GM12874 (cell line): ENCODE data around the gene GSTP1.

Experiments used
- TF ChIP-seq, protein P1 (sequence below): IDR thresholded peaks from 2 replicates; pipeline ENCODE4 v1.5.1; 2011; ENCODE audit warnings: low read depth, mild to moderate bottlenecking, control low read depth, low read length, moderate library complexity; ENCODE audit not compliant: insufficient read depth

Gene GSTP1

GRCh38 chr11:67542169-67542568 lies 41.4 kb upstream of the GSTP1 start:
- TF ChIP-seq, protein P1, sequence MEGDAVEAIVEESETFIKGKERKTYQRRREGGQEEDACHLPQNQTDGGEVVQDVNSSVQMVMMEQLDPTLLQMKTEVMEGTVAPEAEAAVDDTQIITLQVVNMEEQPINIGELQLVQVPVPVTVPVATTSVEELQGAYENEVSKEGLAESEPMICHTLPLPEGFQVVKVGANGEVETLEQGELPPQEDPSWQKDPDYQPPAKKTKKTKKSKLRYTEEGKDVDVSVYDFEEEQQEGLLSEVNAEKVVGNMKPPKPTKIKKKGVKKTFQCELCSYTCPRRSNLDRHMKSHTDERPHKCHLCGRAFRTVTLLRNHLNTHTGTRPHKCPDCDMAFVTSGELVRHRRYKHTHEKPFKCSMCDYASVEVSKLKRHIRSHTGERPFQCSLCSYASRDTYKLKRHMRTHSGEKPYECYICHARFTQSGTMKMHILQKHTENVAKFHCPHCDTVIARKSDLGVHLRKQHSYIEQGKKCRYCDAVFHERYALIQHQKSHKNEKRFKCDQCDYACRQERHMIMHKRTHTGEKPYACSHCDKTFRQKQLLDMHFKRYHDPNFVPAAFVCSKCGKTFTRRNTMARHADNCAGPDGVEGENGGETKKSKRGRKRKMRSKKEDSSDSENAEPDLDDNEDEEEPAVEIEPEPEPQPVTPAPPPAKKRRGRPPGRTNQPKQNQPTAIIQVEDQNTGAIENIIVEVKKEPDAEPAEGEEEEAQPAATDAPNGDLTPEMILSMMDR = no peak

GRCh38 chr11:67542971-67543370 lies 40.6 kb upstream of the GSTP1 start:
- TF ChIP-seq, protein P1 = no peak

GRCh38 chr11:67543585-67543984 lies 40.0 kb upstream of the GSTP1 start:
- TF ChIP-seq, protein P1 = no peak

GRCh38 chr11:67544616-67545242 lies 38.9 kb upstream of the GSTP1 start:
- TF ChIP-seq, protein P1 = no peak

DNA sequence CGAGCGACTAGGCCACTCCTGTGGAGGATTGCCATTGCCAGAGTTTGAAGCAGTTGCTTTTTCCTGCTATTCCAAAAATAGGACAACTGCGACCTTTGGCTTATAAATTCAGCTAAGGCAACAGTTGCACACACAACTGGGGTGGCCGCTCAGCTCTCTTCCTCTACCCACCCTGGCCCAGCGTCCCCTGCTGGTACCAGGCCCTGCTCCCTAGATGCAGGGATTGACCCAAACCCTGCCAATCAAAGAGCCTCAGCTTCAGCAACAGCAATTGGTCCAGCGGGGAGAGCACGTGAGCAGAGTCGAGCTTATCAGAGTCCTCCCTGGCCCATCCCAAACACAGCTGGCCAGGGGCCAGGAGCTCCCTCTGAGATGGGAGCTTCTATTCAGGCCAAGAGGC lies 38.3 kb upstream of the GSTP1 start:
- TF ChIP-seq, protein P1 = no peak

DNA sequence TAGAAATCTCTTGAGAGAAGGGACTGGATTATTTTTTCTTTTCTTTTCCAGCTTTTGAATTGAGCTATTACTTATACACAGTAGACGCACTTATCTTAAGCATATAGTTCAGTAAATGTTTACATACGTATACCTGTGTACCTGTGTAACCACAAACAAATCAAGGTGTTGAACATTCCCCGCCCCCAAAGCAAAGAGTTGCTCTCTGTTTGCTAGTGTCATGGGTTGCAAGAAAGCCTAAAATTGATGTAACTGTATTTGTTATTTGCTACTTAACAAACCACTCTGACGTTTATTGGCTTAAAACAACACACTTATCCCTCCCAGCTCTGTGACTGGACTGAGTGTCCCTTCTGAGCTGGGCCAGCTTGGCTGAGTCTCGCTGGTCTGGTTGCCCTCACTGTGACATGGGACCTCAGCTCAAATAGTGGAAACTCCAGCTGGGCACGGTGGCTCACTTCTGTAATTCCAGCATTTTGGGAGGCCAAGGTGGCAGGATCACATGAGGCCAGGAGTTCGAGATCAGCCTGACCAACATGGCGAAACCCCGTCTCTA lies 35.0 kb upstream of the GSTP1 start:
- TF ChIP-seq, protein P1 = no peak

DNA sequence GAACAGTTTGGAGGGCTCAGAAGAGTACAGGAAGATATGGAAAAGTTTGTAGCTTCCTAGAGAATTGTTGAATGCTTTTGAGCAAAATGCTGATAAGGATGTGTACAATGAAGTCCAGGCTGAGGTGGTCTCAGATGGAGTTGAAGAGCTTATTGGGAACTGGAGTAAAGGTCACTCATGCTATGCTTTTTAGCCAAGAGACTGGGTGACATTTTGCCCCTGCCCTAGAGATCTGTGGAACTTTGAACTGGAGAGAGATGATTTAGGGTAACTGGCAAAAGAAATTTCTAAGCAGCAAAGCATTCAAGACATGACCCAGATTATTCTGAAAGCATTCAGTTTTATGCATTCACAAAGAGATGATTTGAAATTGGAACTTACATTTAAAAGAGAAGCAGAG lies 32.5 kb upstream of the GSTP1 start:
- TF ChIP-seq, protein P1 = no peak
